HG03439 (cell line): ENCODE measurements around the gene DIP2C.
"Not testable (repeated sequence)": the region's sequence is repeated elsewhere in the genome, so short reads cannot be mapped to it uniquely, and the experiment has no call there.

Source experiments
- ATAC-seq: cut with Tn5 transposase; IDR thresholded peaks from one replicate; pipeline ENCODE4 v1.9.1; 2021; ENCODE audit warnings: mild to moderate bottlenecking, moderate library complexity; ENCODE audit not compliant: unreplicated experiment

Gene DIP2C

GRCh38 chr10:543862-544822 lies 145.3 kb downstream of the DIP2C start:
- ATAC-seq: no peak

- no peak for ATAC-seq
Measured at GRCh38 chr10:543131-543530, 146.3 kb downstream of the DIP2C start.

- ATAC-seq: no peak
Measured at GRCh38 chr10:541750-542371, 147.6 kb downstream of the DIP2C start.

- ATAC-seq: no peak
Measured at GRCh38 chr10:541041-541440, 148.4 kb downstream of the DIP2C start.

GRCh38 chr10:538895-539294 lies 150.6 kb downstream of the DIP2C start:
- no peak for ATAC-seq

DNA sequence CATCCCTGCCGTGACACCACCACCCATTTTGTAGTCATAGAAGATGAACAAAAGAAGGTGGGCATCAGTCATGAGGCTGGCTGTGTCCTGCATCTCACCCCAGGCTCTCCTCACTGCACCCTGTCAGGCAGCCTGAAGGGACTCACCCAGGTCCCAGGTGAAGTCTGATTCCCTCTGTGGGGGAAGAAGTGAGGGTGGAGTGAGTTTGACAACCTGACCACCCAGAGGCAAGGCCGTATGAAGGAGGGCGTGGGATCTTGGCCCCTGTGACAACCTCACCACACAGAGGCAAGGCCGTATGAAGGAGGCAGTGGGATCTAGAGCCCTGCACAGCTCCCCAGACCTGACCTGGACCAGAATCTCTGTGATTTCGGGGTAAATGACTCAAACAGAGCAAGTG lies 152.5 kb downstream of the DIP2C start:
- ATAC-seq: no peak

- ATAC-seq: no peak
Measured at GRCh38 chr10:536371-536925, 153.0 kb downstream of the DIP2C start.

- ATAC-seq: no peak
Measured at GRCh38 chr10:535952-536351, 153.5 kb downstream of the DIP2C start.

- ATAC-seq: no peak
Measured at GRCh38 chr10:535051-535450, 154.4 kb downstream of the DIP2C start.

DNA sequence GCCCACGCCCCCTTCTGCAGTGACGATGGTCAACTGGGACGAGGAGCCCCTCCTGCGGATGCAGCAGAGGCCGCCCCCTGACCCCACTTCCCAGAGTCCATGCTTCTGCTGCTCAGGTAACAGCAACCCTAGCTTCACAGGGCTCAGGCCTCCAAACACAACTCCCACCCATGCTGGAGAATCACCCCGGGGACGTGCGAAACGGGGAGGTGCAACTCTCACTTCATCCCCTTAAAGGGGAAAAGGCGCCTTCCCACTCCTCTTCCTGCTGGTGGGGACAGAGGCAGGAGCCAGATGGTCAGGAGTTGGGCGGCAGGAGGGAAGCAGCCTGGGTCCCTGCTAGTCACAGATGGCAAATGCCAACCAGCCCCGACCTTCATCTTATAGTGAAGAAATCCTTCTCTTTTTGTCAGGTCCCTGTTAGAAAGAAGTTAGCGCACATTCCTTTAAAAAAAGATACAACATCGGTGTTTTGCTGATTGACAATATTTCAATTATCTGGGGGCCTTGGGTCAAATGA lies 155.4 kb downstream of the DIP2C start:
- ATAC-seq: no peak

DNA sequence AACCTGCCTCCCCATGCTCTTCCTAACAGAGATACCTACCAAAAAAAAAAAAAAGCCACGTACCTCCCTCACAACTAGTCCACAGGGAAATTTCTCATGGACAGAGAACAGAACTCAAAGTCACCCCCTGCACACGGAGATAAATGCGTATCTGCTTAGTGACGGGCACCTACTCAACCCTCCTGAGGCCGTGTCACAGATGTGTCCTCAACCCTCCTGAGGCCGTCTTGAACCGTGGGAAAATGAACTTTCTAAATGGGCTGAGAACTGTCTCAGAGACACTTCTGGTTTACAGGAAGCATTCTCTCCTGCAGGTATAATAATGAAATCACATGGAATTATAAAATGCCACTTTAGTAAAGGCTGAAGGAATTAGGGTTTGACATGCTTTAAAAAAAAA lies 155.9 kb downstream of the DIP2C start:
- no peak for ATAC-seq

GRCh38 chr10:533186-533585 lies 156.3 kb downstream of the DIP2C start:
- no peak for ATAC-seq

GRCh38 chr10:532331-532730 lies 157.1 kb downstream of the DIP2C start:
- ATAC-seq: not testable (repeated sequence)

DNA sequence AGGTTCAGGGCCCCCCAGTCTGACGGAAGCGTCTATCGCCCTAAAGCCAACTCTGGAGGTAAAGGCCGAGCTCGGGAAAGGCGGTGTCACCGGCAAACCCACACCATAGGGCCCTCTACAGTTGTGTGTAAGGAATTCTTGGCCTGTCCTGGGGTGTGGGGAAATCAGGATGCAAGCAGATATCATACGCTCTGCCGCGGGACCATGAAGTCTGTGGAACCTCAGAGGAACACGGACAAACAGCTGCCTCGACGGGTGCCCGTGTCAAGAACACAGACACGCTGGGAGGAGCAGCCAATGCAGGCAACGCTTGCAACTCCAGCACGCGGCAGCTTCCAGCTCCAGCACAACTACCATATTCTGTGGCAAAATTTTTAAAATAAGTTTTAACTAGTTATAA lies 157.9 kb downstream of the DIP2C start:
- ATAC-seq: no peak

DNA sequence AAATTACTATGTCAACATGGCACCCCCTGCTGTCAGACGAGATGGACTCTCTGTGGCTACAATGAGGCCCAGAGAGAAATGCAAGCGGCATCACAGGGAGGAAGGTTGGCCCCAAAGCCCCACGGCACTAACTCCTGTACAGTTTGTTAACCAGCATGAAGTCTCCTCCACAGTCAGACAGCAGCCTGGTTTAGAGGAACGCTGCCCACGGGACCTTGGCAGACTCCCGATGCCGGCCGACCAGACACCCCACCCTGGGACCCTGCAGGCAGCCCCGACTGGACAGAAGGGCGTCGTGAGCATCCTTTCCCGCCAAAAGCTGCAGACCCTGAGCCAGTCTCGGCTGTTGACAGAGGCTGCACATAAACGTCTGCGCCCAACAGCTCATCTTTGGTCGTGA lies 158.8 kb downstream of the DIP2C start:
- ATAC-seq: no peak

GRCh38 chr10:529468-530230 lies 159.8 kb downstream of the DIP2C start:
- no peak for ATAC-seq

DNA sequence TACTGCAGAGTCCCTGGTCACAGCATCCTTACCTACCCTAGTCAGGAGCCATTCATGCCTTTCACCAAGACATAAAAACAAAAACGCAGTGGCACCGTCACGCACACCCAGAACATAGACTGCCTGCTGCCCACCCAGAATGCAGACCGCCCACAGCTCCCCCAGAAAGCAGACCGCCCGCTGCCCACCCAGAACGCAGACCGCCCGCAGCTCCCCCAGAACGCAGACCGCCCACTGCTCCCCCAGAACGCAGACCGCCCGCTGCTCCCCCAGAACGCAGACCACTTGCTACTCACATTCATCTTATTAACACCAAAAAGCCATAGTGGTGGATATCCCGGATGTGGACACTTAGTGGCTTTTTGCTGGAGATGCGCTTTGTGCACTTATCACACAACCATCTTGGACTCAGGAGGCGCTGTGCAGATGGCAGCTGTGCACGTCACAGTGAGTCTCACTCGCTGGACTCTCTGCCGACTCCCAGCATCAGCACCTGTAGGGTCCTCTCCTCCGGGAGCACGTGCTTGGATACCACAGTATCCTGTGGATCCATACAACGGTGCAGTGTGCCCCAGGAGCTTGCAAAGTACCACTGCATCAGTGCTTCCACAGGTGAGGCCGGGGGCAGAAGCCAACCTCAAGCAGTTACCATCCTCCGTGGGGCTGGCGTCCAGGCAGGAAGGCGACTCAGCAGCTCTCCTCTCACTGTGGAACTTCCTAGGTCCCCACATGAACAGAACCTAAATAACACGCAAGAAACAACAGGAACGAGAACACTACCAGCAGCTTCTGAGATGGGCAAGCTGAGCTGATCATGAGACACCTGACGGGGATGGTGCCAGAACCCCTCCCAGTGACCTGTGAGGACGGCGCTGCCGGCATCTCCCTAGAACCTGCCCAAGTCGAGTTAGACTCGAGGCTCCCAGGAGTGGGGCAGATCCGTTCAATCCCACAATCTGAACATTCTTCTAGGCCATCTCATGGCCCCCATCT lies 161.0 kb downstream of the DIP2C start:
- no peak for ATAC-seq

- ATAC-seq: no peak
Measured at GRCh38 chr10:527416-527815, 162.1 kb downstream of the DIP2C start.

GRCh38 chr10:526651-527312 lies 162.7 kb downstream of the DIP2C start:
- no peak for ATAC-seq
